ENCODE data around the gene TSPO2. TPM values are rescaled to one million over a fixed set of nuclear protein-coding genes. Genes with fewer than 3 reads are reported as not detected.
A peak's percentile ranks its signal among the peaks of the same experiment; 100 is the strongest.
"Not testable (repeated sequence)": the region's sequence is repeated elsewhere in the genome, so short reads cannot be mapped to it uniquely, and the experiment has no call there.

TSPO2 gene
- total RNA-seq, 2 experiments from 2014 or later, result not detected

- Mint-ChIP-seq H3K4me3 (no peak overlapping the region), H3K36me3 (ENCODE audit: low read depth) (no peaks in the 10 kb centered on the region), H3K9me3 (no peaks in the 10 kb centered on the region), H3K27ac (no peak overlapping the region), H3K27me3 (ENCODE audit: low read depth) (peaks cover 2% of the 10 kb centered on the region), H3K4me1 (ENCODE audit: low read depth) (no peaks in the 10 kb centered on the region)
- DNase-seq, result no peak
- CTCF ChIA-PET, result interaction anchor here (1.3 to 2.1 kb wide), 2 partner anchors 12 to 19 kb away, joined by 5 to 9 read pairs; no protein-coding TSS in a partner anchor
- intact Hi-C loops (cut with micrococcal nuclease), result no loop called here
These were observed 32.6 kb upstream of the TSPO2 start for GRCh38 chr6:41009669-41010068.

- H3K27me3 Mint-ChIP-seq (ENCODE audit: low read depth), result no peaks in the 10 kb centered on the region
- no peaks in the 10 kb centered on the region for H3K4me1 Mint-ChIP-seq (ENCODE audit: low read depth)
- no peak overlapping the region for H3K4me3 Mint-ChIP-seq
- H3K36me3 Mint-ChIP-seq (ENCODE audit: low read depth), result no peaks in the 10 kb centered on the region
- no peak for DNase-seq
- no peaks in the 10 kb centered on the region for H3K9me3 Mint-ChIP-seq
- H3K27ac Mint-ChIP-seq, result no peak overlapping the region
- intact Hi-C loops (cut with micrococcal nuclease), result no loop called here
- CTCF ChIA-PET, result interaction anchor here (0.9 to 1.4 kb wide), 2 partner anchors 17 to 28 kb away, joined by 4 read pairs; partner anchors contain the start of gene UNC5CL
These were observed 30.6 kb upstream of the TSPO2 start for GRCh38 chr6:41011673-41012072.

- CTCF ChIA-PET, result interaction anchor here (0.7 kb wide), 1 partner anchor 15 kb away, joined by 4 read pairs; no protein-coding TSS in a partner anchor
- intact Hi-C loops (cut with micrococcal nuclease), result no loop called here
- DNase-seq, result no peak
- H3K27ac Mint-ChIP-seq, result no peak overlapping the region
- no peaks in the 10 kb centered on the region for H3K9me3 Mint-ChIP-seq
- no peaks in the 10 kb centered on the region for H3K36me3 Mint-ChIP-seq (ENCODE audit: low read depth)
- H3K27me3 Mint-ChIP-seq (ENCODE audit: low read depth), result no peaks in the 10 kb centered on the region
- H3K4me3 Mint-ChIP-seq, result no peak overlapping the region
- no peaks in the 10 kb centered on the region for H3K4me1 Mint-ChIP-seq (ENCODE audit: low read depth)
These were observed 28.7 kb upstream of the TSPO2 start for GRCh38 chr6:41013466-41014153.

- no peak overlapping the region for H3K4me3 Mint-ChIP-seq
- no peaks in the 10 kb centered on the region for H3K27me3 Mint-ChIP-seq (ENCODE audit: low read depth)
- intact Hi-C loops (cut with micrococcal nuclease), result no loop called here
- no peak overlapping the region for H3K27ac Mint-ChIP-seq
- CTCF ChIA-PET, result interaction anchor here (0.8 to 1.4 kb wide), 3 partner anchors 10 to 25 kb away, joined by 3 to 7 read pairs (median 7); partner anchors contain the start of gene UNC5CL
- no peaks in the 10 kb centered on the region for H3K9me3 Mint-ChIP-seq
- H3K36me3 Mint-ChIP-seq (ENCODE audit: low read depth), result no peaks in the 10 kb centered on the region
- no peaks in the 10 kb centered on the region for H3K4me1 Mint-ChIP-seq (ENCODE audit: low read depth)
- no peak for DNase-seq
These were observed 27.5 kb upstream of the TSPO2 start for GRCh38 chr6:41014780-41015179.

- DNase-seq; H3K27me3 Mint-ChIP-seq (ENCODE audit: low read depth); H3K27ac Mint-ChIP-seq; H3K9me3 Mint-ChIP-seq; H3K4me3 Mint-ChIP-seq; intact Hi-C loops (cut with micrococcal nuclease); H3K4me1 Mint-ChIP-seq (ENCODE audit: low read depth); H3K36me3 Mint-ChIP-seq (ENCODE audit: low read depth): not testable (repeated sequence)
- CTCF ChIA-PET, result interaction anchor here (1.3 to 1.9 kb wide), 3 partner anchors 12 to 24 kb away, joined by 7 to 11 read pairs (median 7); partner anchors contain the start of gene UNC5CL
These were observed 26.4 kb upstream of the TSPO2 start for GRCh38 chr6:41015860-41016259.

- intact Hi-C loops (cut with micrococcal nuclease), result no loop called here
- CTCF ChIA-PET, result interaction anchor here (1.9 kb wide), 1 partner anchor 10 kb away, joined by 11 read pairs; no protein-coding TSS in a partner anchor
- Mint-ChIP-seq H3K4me3 (no peak overlapping the region), H3K4me1 (ENCODE audit: low read depth) (no peaks in the 10 kb centered on the region), H3K27ac (no peak overlapping the region), H3K27me3 (ENCODE audit: low read depth) (no peaks in the 10 kb centered on the region), H3K9me3 (no peaks in the 10 kb centered on the region), H3K36me3 (ENCODE audit: low read depth) (no peaks in the 10 kb centered on the region)
- DNase-seq, result no peak
These were observed 24.6 kb upstream of the TSPO2 start for GRCh38 chr6:41017663-41018062.

- Mint-ChIP-seq H3K9me3 (no peaks in the 10 kb centered on the region), H3K4me1 (ENCODE audit: low read depth) (no peaks in the 10 kb centered on the region), H3K36me3 (ENCODE audit: low read depth) (no peaks in the 10 kb centered on the region), H3K27ac (no peak overlapping the region), H3K4me3 (no peak overlapping the region), H3K27me3 (ENCODE audit: low read depth) (no peaks in the 10 kb centered on the region)
- CTCF ChIA-PET, result no interaction called here
- intact Hi-C loops (cut with micrococcal nuclease), result no loop called here
- DNase-seq, result no peak
These were observed 20.4 kb upstream of the TSPO2 start for GRCh38 chr6:41021832-41022231.

GRCh38 chr6:41022294-41022693, 20.0 kb upstream of the TSPO2 start:
- no peaks in the 10 kb centered on the region for H3K27me3 Mint-ChIP-seq (ENCODE audit: low read depth)
- CTCF ChIA-PET, result no interaction called here
- intact Hi-C loops (cut with micrococcal nuclease), result no loop called here
- DNase-seq, result no peak
- no peaks in the 10 kb centered on the region for H3K9me3 Mint-ChIP-seq
- H3K27ac Mint-ChIP-seq, result no peak overlapping the region
- H3K4me3 Mint-ChIP-seq, result no peak overlapping the region
- H3K36me3 Mint-ChIP-seq (ENCODE audit: low read depth), result no peaks in the 10 kb centered on the region
- peaks cover 3% of the 10 kb centered on the region for H3K4me1 Mint-ChIP-seq (ENCODE audit: low read depth)

GRCh38 chr6:41023114-41023513, 19.2 kb upstream of the TSPO2 start:
- no peak for DNase-seq
- H3K4me1 Mint-ChIP-seq (ENCODE audit: low read depth), result peaks cover 10% of the 10 kb centered on the region
- no peak overlapping the region for H3K27ac Mint-ChIP-seq
- CTCF ChIA-PET, result interaction anchor here (2.1 kb wide), 1 partner anchor 45 kb away, joined by 7 read pairs; no protein-coding TSS in a partner anchor
- no peaks in the 10 kb centered on the region for H3K36me3 Mint-ChIP-seq (ENCODE audit: low read depth)
- no peak overlapping the region for H3K4me3 Mint-ChIP-seq
- H3K9me3 Mint-ChIP-seq, result no peaks in the 10 kb centered on the region
- intact Hi-C loops (cut with micrococcal nuclease), result no loop called here
- no peaks in the 10 kb centered on the region for H3K27me3 Mint-ChIP-seq (ENCODE audit: low read depth)

- no peak overlapping the region for H3K27ac Mint-ChIP-seq
- H3K4me3 Mint-ChIP-seq, result no peak overlapping the region
- H3K27me3 Mint-ChIP-seq (ENCODE audit: low read depth), result no peaks in the 10 kb centered on the region
- CTCF ChIA-PET, result interaction anchor here (1.3 to 2.4 kb wide), 2 partner anchors 12 to 18 kb away, joined by 3 to 37 read pairs; partner anchors contain the start of gene UNC5CL
- H3K36me3 Mint-ChIP-seq (ENCODE audit: low read depth), result no peaks in the 10 kb centered on the region
- intact Hi-C loops (cut with micrococcal nuclease), result loop anchor here (2.0 to 5.0 kb wide), 2 partner anchors 697 to 1044 kb away; no protein-coding TSS in a partner anchor
- DNase-seq, result no peak
- H3K4me1 Mint-ChIP-seq (ENCODE audit: low read depth), result peaks cover 17% of the 10 kb centered on the region
- H3K9me3 Mint-ChIP-seq, result no peaks in the 10 kb centered on the region
These were observed 16.2 kb upstream of the TSPO2 start for GRCh38 chr6:41025966-41026530.

GRCh38 chr6:41027241-41027640, 15.0 kb upstream of the TSPO2 start:
- Mint-ChIP-seq H3K4me3 (peak overlapping the region; percentile 80), H3K36me3 (ENCODE audit: low read depth) (no peaks in the 10 kb centered on the region), H3K9me3 (no peaks in the 10 kb centered on the region), H3K27ac (peak overlapping the region; percentile 25), H3K27me3 (ENCODE audit: low read depth) (no peaks in the 10 kb centered on the region), H3K4me1 (ENCODE audit: low read depth) (peaks cover 17% of the 10 kb centered on the region)
- CTCF ChIA-PET, result interaction anchor here (1.0 to 3.1 kb wide), 15 partner anchors 8 to 155 kb away, joined by 3 to 37 read pairs (median 7); partner anchors contain the start of gene UNC5CL
- intact Hi-C loops (cut with micrococcal nuclease), result loop anchor here (1.0 to 5.0 kb wide), 3 partner anchors 21 to 1045 kb away; no protein-coding TSS in a partner anchor
- DNase-seq, result no peak

- intact Hi-C loops (cut with micrococcal nuclease), result loop anchor here (1.0 to 5.0 kb wide), 5 partner anchors 22 to 1046 kb away; partner anchors contain the start of genes NFYA and OARD1
These were observed 14.3 kb upstream of the TSPO2 start for GRCh38 chr6:41027799-41028560.

More at GRCh38 chr6:41027799-41028560, 14.3 kb upstream of the TSPO2 start:
- H3K27ac Mint-ChIP-seq, result peak overlapping the region; percentile 62
- DNase-seq, result peak; percentile 79
- CTCF ChIA-PET, result interaction anchor here (0.6 to 3.1 kb wide), 32 partner anchors 9 to 696 kb away, joined by 3 to 37 read pairs (median 4); partner anchors contain the start of genes NFYA, OARD1, TSPO2 and UNC5CL
- peaks cover 17% of the 10 kb centered on the region for H3K4me1 Mint-ChIP-seq (ENCODE audit: low read depth)
- H3K4me3 Mint-ChIP-seq, result peak overlapping the region; percentile 80
- H3K27me3 Mint-ChIP-seq (ENCODE audit: low read depth), result no peaks in the 10 kb centered on the region
- no peaks in the 10 kb centered on the region for H3K9me3 Mint-ChIP-seq
- H3K36me3 Mint-ChIP-seq (ENCODE audit: low read depth), result no peaks in the 10 kb centered on the region
